ENCODE data around the gene SHB.

The SHB gene

GRCh38 chr9:37947977-37948376, 121.0 kb downstream of the SHB start:
- no peak for DNase-seq

- no peak for DNase-seq
Observed at GRCh38 chr9:37947471-37947870, 121.6 kb downstream of the SHB start.

- no peak for DNase-seq
Observed at GRCh38 chr9:37946971-37947370, 122.1 kb downstream of the SHB start.

- no peak for DNase-seq
Observed at GRCh38 chr9:37946041-37946440, 123.0 kb downstream of the SHB start.

- DNase-seq: no peak
Observed at GRCh38 chr9:37944671-37945481, 124.2 kb downstream of the SHB start.

GRCh38 chr9:37944266-37944650, 124.8 kb downstream of the SHB start:
- DNase-seq: no peak

- no peak for DNase-seq
Observed at GRCh38 chr9:37943345-37944265, 125.4 kb downstream of the SHB start.

- no peak for DNase-seq
Observed at GRCh38 chr9:37942621-37943344, 126.2 kb downstream of the SHB start.

- no peak for DNase-seq
Observed at GRCh38 chr9:37941253-37941652, 127.8 kb downstream of the SHB start.

GRCh38 chr9:37939575-37940095, 129.4 kb downstream of the SHB start:
- DNase-seq: no peak

- no peak for DNase-seq
Observed at GRCh38 chr9:37938121-37938891, 130.7 kb downstream of the SHB start.

- no peak for DNase-seq
Observed at GRCh38 chr9:37937366-37937765, 131.7 kb downstream of the SHB start.

- DNase-seq: no peak
Observed at GRCh38 chr9:37936965-37937364, 132.1 kb downstream of the SHB start.

- DNase-seq: no peak
Observed at GRCh38 chr9:37936376-37936775, 132.7 kb downstream of the SHB start.

GRCh38 chr9:37935096-37935495, 133.9 kb downstream of the SHB start:
- no peak for DNase-seq

- DNase-seq: no peak
Observed at GRCh38 chr9:37931592-37931991, 137.4 kb downstream of the SHB start.

GRCh38 chr9:37929441-37929895, 139.6 kb downstream of the SHB start:
- no peak for DNase-seq

GRCh38 chr9:37928552-37929430, 140.2 kb downstream of the SHB start:
- no peak for DNase-seq

- DNase-seq: no peak
Observed at GRCh38 chr9:37927601-37928551, 141.2 kb downstream of the SHB start.

GRCh38 chr9:37927132-37927531, 141.9 kb downstream of the SHB start:
- DNase-seq: no peak

Measured in NCI-H524 (cell line).